ENCODE data around the gene FAM161A.

- TF ChIP-seq CTCF (IDR thresholded peaks at IDR 0.05) = no peak
- no peak for TF ChIP-seq POLR2A (IDR thresholded peaks at IDR 0.05)
Measured at GRCh38 chr2:61802548-61802947, 51.3 kb downstream of the FAM161A start.
